GM23338 (cell line): ENCODE data around the gene GPAM. TPM values are rescaled to one million over a fixed set of nuclear protein-coding genes. Genes with fewer than 3 reads are reported as not detected.

Experiments
- ATAC-seq: fragments of 200-7000 bp; cut with Tn5 transposase; 3 replicates; pipeline ENCODE4 v1.9.1; 2020
- DNase-seq: peaks from one replicate; pipeline ENCODE4 v3.0.0-alpha.2; 2015; ENCODE audit warnings: low spot score
- H2AFZ ChIP-seq: fragments of 200-600 bp; sonication (generic); 2 replicates; pipeline ENCODE4 v1.8.0; 2016; ENCODE audit warnings: antibody characterized with exemption, mild to moderate bottlenecking, moderate library complexity
- H3F3A ChIP-seq: fragments of 200-600 bp; sonication (generic); replicated peaks from 2 replicates; pipeline ENCODE4 v1.8.0; 2017; ENCODE audit warnings: antibody characterized with exemption, mixed run types, low read depth
- H3K27ac ChIP-seq: fragments of 200-600 bp; sonication (generic); 2 replicates; pipeline ENCODE4 v1.6.1; 2016; ENCODE audit warnings: low read depth
- H3K27me3 ChIP-seq: fragments of 200-600 bp; sonication (generic); 2 replicates; pipeline ENCODE4 v1.8.0; 2016; ENCODE audit warnings: mild to moderate bottlenecking, mixed run types, moderate library complexity; ENCODE audit not compliant: insufficient read depth
- H3K36me3 ChIP-seq: fragments of 200-600 bp; sonication (generic); 2 replicates; pipeline ENCODE4 v1.8.0; 2016; ENCODE audit warnings: mild to moderate bottlenecking; ENCODE audit not compliant: insufficient read depth
- H3K4me1 ChIP-seq: fragments of 200-600 bp; sonication (generic); 2 replicates; pipeline ENCODE4 v1.8.0; 2016; ENCODE audit warnings: mild to moderate bottlenecking, moderate library complexity; ENCODE audit not compliant: insufficient read depth
- H3K4me2 ChIP-seq: fragments of 200-600 bp; sonication (generic); 2 replicates; pipeline ENCODE4 v1.7.1; 2017; ENCODE audit warnings: mixed run types
- H3K4me3 ChIP-seq: fragments of 200-600 bp; sonication (generic); 2 replicates; pipeline ENCODE4 v1.6.1; 2016; ENCODE audit warnings: mixed run types
- H3K79me2 ChIP-seq: fragments of 200-600 bp; sonication (generic); replicated peaks from 2 replicates; pipeline ENCODE4 v1.8.0; 2017; ENCODE audit warnings: mild to moderate bottlenecking; ENCODE audit not compliant: insufficient read depth
- H3K9me2 ChIP-seq: fragments of 200-600 bp; sonication (generic); 2 replicates; pipeline ENCODE4 v1.8.0; 2017; ENCODE audit not compliant: insufficient read depth
- H4K20me1 ChIP-seq: fragments of 200-600 bp; sonication (generic); replicated peaks from 2 replicates; pipeline ENCODE4 v1.8.0; 2017; ENCODE audit warnings: mild to moderate bottlenecking; ENCODE audit not compliant: insufficient read depth
- H3K27ac Mint-ChIP-seq: 2 replicates; pipeline ENCODE4 v1.8.0; 2020; ENCODE audit warnings: inconsistent platforms, mild to moderate bottlenecking, moderate library complexity, mixed read lengths
- H3K27me3 Mint-ChIP-seq: 3 replicates; pipeline ENCODE4 v1.8.0; 2022; ENCODE audit warnings: low read depth, mild to moderate bottlenecking, moderate library complexity, mixed read lengths, inconsistent platforms; ENCODE audit not compliant: insufficient read depth, poor library complexity
- H3K36me3 Mint-ChIP-seq: 3 replicates; pipeline ENCODE4 v1.8.0; 2021; ENCODE audit warnings: low read depth, mild to moderate bottlenecking, inconsistent platforms, moderate library complexity, mixed read lengths
- H3K4me1 Mint-ChIP-seq: 3 replicates; pipeline ENCODE4 v1.8.0; 2020; ENCODE audit warnings: mild to moderate bottlenecking, inconsistent platforms, mixed read lengths
- H3K4me3 Mint-ChIP-seq: 3 replicates; pipeline ENCODE4 v1.8.0; 2021; ENCODE audit warnings: moderate library complexity, mild to moderate bottlenecking, inconsistent platforms, mixed read lengths
- H3K9me3 Mint-ChIP-seq: 3 replicates; pipeline ENCODE4 v1.8.0; 2020; ENCODE audit warnings: moderate library complexity, mild to moderate bottlenecking, inconsistent platforms, mixed read lengths
- CTCF ChIP-seq, 2 experiments: fragments of 200-600 bp in 1 of 2; sonication (generic) in 1 of 2; conservative IDR thresholded peaks; 2 replicates each; pipeline versions ENCODE4 v1.5.1 to v1.6.1; 2016 to 2017; ENCODE audit warnings: antibody characterized with exemption in 2 of 2, low read depth in 2 of 2, mild to moderate bottlenecking in 2 of 2, moderate library complexity in 1 of 2
- ETS1 ChIP-seq: IDR thresholded peaks from 2 replicates; pipeline ENCODE4 v1.6.1; 2016; ENCODE audit warnings: antibody characterized with exemption
- EZH2 ChIP-seq: fragments of 200-600 bp; sonication (generic); IDR thresholded peaks from one replicate; pipeline ENCODE4 v1.8.0; 2017; ENCODE audit warnings: antibody characterized with exemption, mild to moderate bottlenecking, low read depth; ENCODE audit not compliant: unreplicated experiment
- EZH2phosphoT487 ChIP-seq: fragments of 200-600 bp; sonication (generic); IDR thresholded peaks from one replicate; pipeline ENCODE4 v1.8.1; 2018; ENCODE audit warnings: antibody characterized with exemption; ENCODE audit not compliant: unreplicated experiment
- JUNB ChIP-seq: IDR thresholded peaks from one replicate; pipeline ENCODE4 v1.6.1; 2016; ENCODE audit warnings: antibody characterized with exemption; ENCODE audit not compliant: unreplicated experiment
- NANOG ChIP-seq: IDR thresholded peaks from 2 replicates; pipeline ENCODE4 v1.6.1; 2016; ENCODE audit warnings: antibody characterized with exemption, borderline replicate concordance
- POLR2AphosphoS5 ChIP-seq: IDR thresholded peaks from 2 replicates; pipeline ENCODE4 v1.6.1; 2016; ENCODE audit warnings: antibody characterized with exemption, low read depth
- REST ChIP-seq: IDR thresholded peaks from one replicate; pipeline ENCODE4 v1.6.1; 2018; ENCODE audit warnings: antibody characterized with exemption; ENCODE audit not compliant: unreplicated experiment
- STAT1 ChIP-seq: IDR thresholded peaks from one replicate; pipeline ENCODE4 v1.6.1; 2016; ENCODE audit warnings: antibody characterized with exemption; ENCODE audit not compliant: unreplicated experiment
- ZNF114 ChIP-seq: fragments of 250-450 bp; sonication (Bioruptor Pico); IDR thresholded peaks from 2 replicates; pipeline ENCODE4 v1.5.0; 2020; ENCODE audit warnings: mild to moderate bottlenecking, moderate library complexity
- ZNF331 ChIP-seq: fragments of 250-450 bp; sonication (Bioruptor Pico); IDR thresholded peaks from 2 replicates; pipeline ENCODE4 v1.5.0; 2020; ENCODE audit warnings: low read depth, mild to moderate bottlenecking, moderate library complexity
- ZNF462 ChIP-seq: fragments of 250-450 bp; sonication (Bioruptor Pico); IDR thresholded peaks from 2 replicates; pipeline ENCODE4 v1.5.0; 2020; ENCODE audit warnings: mild to moderate bottlenecking, moderate library complexity
- polyA plus RNA-seq: library from polyadenylated mRNA; unstranded; fragments of >200 nt; fragmentation: Nextera tagmentation; extraction: Ambion mirVana; gene quantifications from 2 replicates; pipeline ENCODE4 v1.2.1, GENCODE V29; 2016
- total RNA-seq: library from RNA; depleted of rRNA; stranded (reverse); fragments of >200 nt; shearing (Covaris generic); gene quantifications from 2 replicates; pipeline ENCODE4 v1.2.3, GENCODE V29; 2014

The GPAM gene
- total and polyA plus RNA-seq, 2 experiments from 2014 or later: 5.5 to 16.6 TPM

- Mint-ChIP-seq H3K4me3 (no peak overlapping the region), H3K27ac (no peak overlapping the region), H3K4me1 (peaks cover 23% of the 10 kb centered on the region), H3K27me3 (no peaks in the 10 kb centered on the region), H3K9me3 (peaks cover 5% of the 10 kb centered on the region; the same call in 1 of the 3 replicates), H3K36me3 (no peaks in the 10 kb centered on the region)
- Histone ChIP-seq H3K79me2 (no peaks in the 10 kb centered on the region), H4K20me1 (no peaks in the 10 kb centered on the region), H3K4me1 (no peaks in the 10 kb centered on the region), H3K36me3 (no peaks in the 10 kb centered on the region), H2AFZ (no peak overlapping the region), H3K4me3 (no peak overlapping the region), H3K27ac (no peak overlapping the region), H3K4me2 (no peak overlapping the region), H3K27me3 (no peaks in the 10 kb centered on the region), H3F3A (no peaks in the 10 kb centered on the region), H3K9me2 (no peaks in the 10 kb centered on the region)
- ATAC-seq (no peak), DNase-seq (no peak)
- TF ChIP-seq ETS1 (no peak), EZH2phosphoT487 (no peak), EZH2 (no peak), JUNB (no peak), STAT1 (no peak), POLR2AphosphoS5 (no peak), ZNF462 (CRISPR knock-in tag) (no peak), REST (no peak), ZNF114 (CRISPR knock-in tag) (no peak), CTCF (conservative IDR thresholded peaks at IDR 0.05; ENCODE audit: low read depth in 2 of 2) (no peak), NANOG (no peak), ZNF331 (CRISPR knock-in tag) (no peak)
These were observed 34.4 kb upstream of the GPAM start for GRCh38 chr10:112218036-112218390.
